ENCODE results near the gene STRBP.

GRCh38 chr9:123265833-123266232 is 2.6 kb downstream of the STRBP start:
- no peak for TF ChIP-seq CTCF (IDR thresholded peaks at IDR 0.05)
- no peak for TF ChIP-seq EP300 (IDR thresholded peaks at IDR 0.05)
- TF ChIP-seq POLR2A (IDR thresholded peaks at IDR 0.05): no peak
- no peak for TF ChIP-seq POLR2AphosphoS5 (IDR thresholded peaks at IDR 0.05)

Data from suprapubic skin (tissue), 4 donors.